ENCODE results near the gene SLX4IP. TPM values are rescaled to one million over a fixed set of nuclear protein-coding genes. Genes with fewer than 3 reads are reported as not detected.

Gene SLX4IP
- total and polyA plus RNA-seq, 3 experiments from 2014 or later: 1.5 to 8.0 (median 7.0) TPM

GRCh38 chr20:10542442-10542841, 107.3 kb downstream of the SLX4IP start:
- H3K4me1 Mint-ChIP-seq: peaks cover 18 to 34% (median 20%) of the 10 kb centered on the region in 3 donors
- peaks cover 0 to 7% (median 3%) of the 10 kb centered on the region in 3 donors for H3K36me3 Mint-ChIP-seq
- H3K27me3 Mint-ChIP-seq: no peaks in the 10 kb centered on the region
- no peak overlapping the region for H3K27ac ChIP-seq (ENCODE audit: low read depth, low read length)
- no peaks in the 10 kb centered on the region for H3K36me3 ChIP-seq (ENCODE audit: insufficient read depth, low read length)
- ChIA-PET CTCF (no interaction called here), POLR2A (no interaction called here)
- H3K9me3 Mint-ChIP-seq: no peaks in the 10 kb centered on the region
- H3K4me3 Mint-ChIP-seq: peak overlapping the region in 1 of 7 donors; percentile 20
- no peaks in the 10 kb centered on the region for H3K9me3 ChIP-seq (ENCODE audit: low read length)
- H3K4me3 ChIP-seq (ENCODE audit: low read length): no peak overlapping the region
- H3K4me1 ChIP-seq (ENCODE audit: insufficient read depth, low read length): peaks cover 10% of the 10 kb centered on the region
- no peak for DNase-seq
- no peak overlapping the region for H3K27ac Mint-ChIP-seq
- no peaks in the 10 kb centered on the region for H3K27me3 ChIP-seq (ENCODE audit: insufficient read depth, low read length, poor library complexity, severe bottlenecking)

GRCh38 chr20:10543480-10543879, 108.4 kb downstream of the SLX4IP start:
- ChIA-PET POLR2A (no interaction called here), CTCF (interaction anchor here (0.6 kb wide), 1 partner anchor 74 kb away, joined by 3 read pairs; no protein-coding TSS in a partner anchor)
- H3K27ac Mint-ChIP-seq: peak overlapping the region in 1 of 8 donors; percentile 4
- no peak for DNase-seq
- no peaks in the 10 kb centered on the region for H3K9me3 Mint-ChIP-seq
- Histone ChIP-seq H3K27me3 (ENCODE audit: insufficient read depth, low read length, poor library complexity, severe bottlenecking) (no peaks in the 10 kb centered on the region), H3K4me3 (ENCODE audit: low read length) (no peak overlapping the region), H3K9me3 (ENCODE audit: low read length) (no peaks in the 10 kb centered on the region), H3K36me3 (ENCODE audit: insufficient read depth, low read length) (no peaks in the 10 kb centered on the region), H3K27ac (ENCODE audit: low read depth, low read length) (no peak overlapping the region), H3K4me1 (ENCODE audit: insufficient read depth, low read length) (peaks cover 10% of the 10 kb centered on the region)
- H3K4me1 Mint-ChIP-seq: peaks cover 18 to 34% (median 20%) of the 10 kb centered on the region in 3 donors
- H3K4me3 Mint-ChIP-seq: no peak overlapping the region
- H3K36me3 Mint-ChIP-seq: peaks cover 0 to 12% (median 3%) of the 10 kb centered on the region in 3 donors
- H3K27me3 Mint-ChIP-seq: no peaks in the 10 kb centered on the region

- Mint-ChIP-seq H3K9me3 (no peaks in the 10 kb centered on the region), H3K27me3 (no peaks in the 10 kb centered on the region), H3K4me3 (no peak overlapping the region), H3K27ac (no peak overlapping the region), H3K36me3 (peaks cover 0 to 12% (median 3%) of the 10 kb centered on the region in 3 donors), H3K4me1 (peaks cover 22 to 30% (median 27%) of the 10 kb centered on the region in 3 donors)
- H3K4me1 ChIP-seq (ENCODE audit: insufficient read depth, low read length): peaks cover 10% of the 10 kb centered on the region
- ChIA-PET CTCF (no interaction called here), POLR2A (no interaction called here)
- DNase-seq: no peak
- H3K36me3 ChIP-seq (ENCODE audit: insufficient read depth, low read length): no peaks in the 10 kb centered on the region
- no peak overlapping the region for H3K4me3 ChIP-seq (ENCODE audit: low read length)
- no peaks in the 10 kb centered on the region for H3K9me3 ChIP-seq (ENCODE audit: low read length)
- no peak overlapping the region for H3K27ac ChIP-seq (ENCODE audit: low read depth, low read length)
- no peaks in the 10 kb centered on the region for H3K27me3 ChIP-seq (ENCODE audit: insufficient read depth, low read length, poor library complexity, severe bottlenecking)
These were observed 112.4 kb downstream of the SLX4IP start for GRCh38 chr20:10547276-10548114.

GRCh38 chr20:10549511-10549910, 114.4 kb downstream of the SLX4IP start:
- Mint-ChIP-seq H3K4me3 (no peak overlapping the region), H3K36me3 (peaks cover 0 to 4% (median 0%) of the 10 kb centered on the region in 3 donors), H3K9me3 (no peaks in the 10 kb centered on the region), H3K4me1 (peaks cover 20 to 30% (median 27%) of the 10 kb centered on the region in 3 donors), H3K27ac (peak overlapping the region in 2 of 8 donors; percentile 55 to 56), H3K27me3 (no peaks in the 10 kb centered on the region)
- Histone ChIP-seq H3K27ac (ENCODE audit: low read depth, low read length) (no peak overlapping the region), H3K4me1 (ENCODE audit: insufficient read depth, low read length) (peaks cover 10% of the 10 kb centered on the region), H3K36me3 (ENCODE audit: insufficient read depth, low read length) (no peaks in the 10 kb centered on the region), H3K9me3 (ENCODE audit: low read length) (no peaks in the 10 kb centered on the region), H3K27me3 (ENCODE audit: insufficient read depth, low read length, poor library complexity, severe bottlenecking) (no peaks in the 10 kb centered on the region), H3K4me3 (ENCODE audit: low read length) (no peak overlapping the region)
- POLR2A ChIA-PET: no interaction called here
- CTCF ChIA-PET: no interaction called here
- no peak for DNase-seq

GRCh38 chr20:10550204-10551118, 115.4 kb downstream of the SLX4IP start:
- peak overlapping the region in 4 of 7 donors; percentile 14 to 58 (median 17) for H3K4me3 Mint-ChIP-seq
- no peaks in the 10 kb centered on the region for H3K9me3 Mint-ChIP-seq
- H3K9me3 ChIP-seq (ENCODE audit: low read length): no peaks in the 10 kb centered on the region
- H3K4me1 ChIP-seq (ENCODE audit: insufficient read depth, low read length): peaks cover 10% of the 10 kb centered on the region
- peaks cover 20 to 30% (median 27%) of the 10 kb centered on the region in 3 donors for H3K4me1 Mint-ChIP-seq
- H3K4me3 ChIP-seq (ENCODE audit: low read length): no peak overlapping the region
- ChIA-PET CTCF (no interaction called here), POLR2A (no interaction called here)
- no peak overlapping the region for H3K27ac ChIP-seq (ENCODE audit: low read depth, low read length)
- no peaks in the 10 kb centered on the region for H3K27me3 ChIP-seq (ENCODE audit: insufficient read depth, low read length, poor library complexity, severe bottlenecking)
- H3K36me3 Mint-ChIP-seq: peaks cover 0 to 4% (median 0%) of the 10 kb centered on the region in 3 donors
- no peaks in the 10 kb centered on the region for H3K36me3 ChIP-seq (ENCODE audit: insufficient read depth, low read length)
- H3K27me3 Mint-ChIP-seq: no peaks in the 10 kb centered on the region
- peak overlapping the region in 6 of 8 donors; percentile 5 to 85 (median 64) for H3K27ac Mint-ChIP-seq
- peak in 1 of 5 donors; percentile 16 for DNase-seq

- no peak overlapping the region for H3K27ac ChIP-seq (ENCODE audit: low read depth, low read length)
- no peaks in the 10 kb centered on the region for H3K9me3 ChIP-seq (ENCODE audit: low read length)
- Mint-ChIP-seq H3K4me1 (peaks cover 20 to 30% (median 27%) of the 10 kb centered on the region in 3 donors), H3K36me3 (peaks cover 2 to 5% (median 4%) of the 10 kb centered on the region in 3 donors), H3K27me3 (no peaks in the 10 kb centered on the region), H3K27ac (peak overlapping the region in 2 of 8 donors; percentile 6 to 83), H3K4me3 (no peak overlapping the region), H3K9me3 (no peaks in the 10 kb centered on the region)
- ChIA-PET POLR2A (no interaction called here), CTCF (interaction anchor here (0.7 kb wide), 1 partner anchor 14 kb away, joined by 3 read pairs; no protein-coding TSS in a partner anchor)
- H3K4me1 ChIP-seq (ENCODE audit: insufficient read depth, low read length): peaks cover 10% of the 10 kb centered on the region
- no peak for DNase-seq
- no peak overlapping the region for H3K4me3 ChIP-seq (ENCODE audit: low read length)
- H3K36me3 ChIP-seq (ENCODE audit: insufficient read depth, low read length): no peaks in the 10 kb centered on the region
- no peaks in the 10 kb centered on the region for H3K27me3 ChIP-seq (ENCODE audit: insufficient read depth, low read length, poor library complexity, severe bottlenecking)
These were observed 116.9 kb downstream of the SLX4IP start for GRCh38 chr20:10551732-10552724.

- no peak overlapping the region for H3K27ac ChIP-seq (ENCODE audit: low read depth, low read length)
- ChIA-PET POLR2A (no interaction called here), CTCF (interaction anchor here (0.6 kb wide), 1 partner anchor 17 kb away, joined by 3 read pairs; no protein-coding TSS in a partner anchor)
- no peaks in the 10 kb centered on the region for H3K27me3 ChIP-seq (ENCODE audit: insufficient read depth, low read length, poor library complexity, severe bottlenecking)
- Mint-ChIP-seq H3K9me3 (no peaks in the 10 kb centered on the region), H3K36me3 (peaks cover 0 to 9% (median 2%) of the 10 kb centered on the region in 3 donors), H3K4me1 (peaks cover 24 to 33% (median 31%) of the 10 kb centered on the region in 3 donors), H3K4me3 (no peak overlapping the region), H3K27me3 (no peaks in the 10 kb centered on the region), H3K27ac (peak overlapping the region in 1 of 8 donors; percentile 18)
- no peak for DNase-seq
- H3K4me3 ChIP-seq (ENCODE audit: low read length): no peak overlapping the region
- no peaks in the 10 kb centered on the region for H3K36me3 ChIP-seq (ENCODE audit: insufficient read depth, low read length)
- peaks cover 10% of the 10 kb centered on the region for H3K4me1 ChIP-seq (ENCODE audit: insufficient read depth, low read length)
- no peaks in the 10 kb centered on the region for H3K9me3 ChIP-seq (ENCODE audit: low read length)
These were observed 118.3 kb downstream of the SLX4IP start for GRCh38 chr20:10553326-10553984.

Measured in CD8-positive, alpha-beta memory T cell (primary cell).